Suprapubic skin (tissue), 4 donors: ENCODE results near the gene CD44. TPM values are rescaled to one million over a fixed set of nuclear protein-coding genes. Genes with fewer than 3 reads are reported as not detected.
A peak's percentile ranks its signal among the peaks of the same experiment; 100 is the strongest.

Source experiments
- DNase-seq, 2 donors: peaks; one replicate each; pipeline ENCODE4 v3.0.0-alpha.2; 2019; ENCODE audit warnings: low spot score in 2 of 2
- H3K27ac ChIP-seq: fragments of 200-600 bp; sonication (generic); one replicate; pipeline ENCODE4 v1.5.1; 2019
- H3K27me3 ChIP-seq: fragments of 200-600 bp; sonication (generic); one replicate; pipeline ENCODE4 v1.5.1; 2019
- H3K36me3 ChIP-seq: fragments of 200-600 bp; sonication (generic); one replicate; pipeline ENCODE4 v1.5.1; 2019
- H3K4me1 ChIP-seq: fragments of 200-600 bp; sonication (generic); one replicate; pipeline ENCODE4 v1.5.1; 2019
- H3K4me3 ChIP-seq: fragments of 200-600 bp; sonication (generic); one replicate; pipeline ENCODE4 v1.5.1; 2019; ENCODE audit warnings: mild to moderate bottlenecking
- H3K9me3 ChIP-seq: fragments of 200-600 bp; sonication (generic); one replicate; pipeline ENCODE4 v1.5.1; 2019
- EP300 ChIP-seq: sonication (generic); formaldehyde crosslinking; IDR thresholded peaks from one replicate; pipeline ENCODE4 v1.6.1; 2017; ENCODE audit warnings: antibody characterized with exemption
- POLR2A ChIP-seq, 2 donors: fragments of 450-650 bp; IDR thresholded peaks; one replicate each; pipeline ENCODE4 v1.6.1; 2017; ENCODE audit warnings: antibody characterized with exemption in 2 of 2, mild to moderate bottlenecking in 2 of 2, moderate library complexity in 2 of 2
- POLR2AphosphoS5 ChIP-seq, 3 donors: sonication (generic); formaldehyde crosslinking; IDR thresholded peaks; one replicate each; pipeline ENCODE4 v1.6.1; 2017; ENCODE audit warnings: antibody characterized with exemption in 3 of 3
- WGBS: methylation state at CpG from one replicate; pipeline ENCODE4 v1.1.5; 2018; 5-methylcytosine and 5-hydroxymethylcytosine counted together
- total RNA-seq, 4 donors: library from RNA; depleted of rRNA; stranded (reverse); fragments of >200 nt; gene quantifications; one replicate each; pipeline ENCODE4 v1.1.0, GENCODE V29; 2016
- TF ChIP-seq, protein P1 (sequence below), 2 donors: fragments of 200-600 bp in 1 of 2; fragments of 450-650 bp in 1 of 2; sonication (generic) in 1 of 2; IDR thresholded peaks; one replicate each; pipeline ENCODE4 v1.5.1; 2016 to 2019; ENCODE audit warnings: antibody characterized with exemption in 2 of 2, mild to moderate bottlenecking in 1 of 2, moderate library complexity in 1 of 2

Gene CD44
- total RNA-seq, 4 donors from 2014 or later: 1,361 to 2,207 (median 1,502) TPM

GRCh38 chr11:35143297-35144135 is 4.5 kb downstream of the CD44 start:
- TF ChIP-seq, protein P1, sequence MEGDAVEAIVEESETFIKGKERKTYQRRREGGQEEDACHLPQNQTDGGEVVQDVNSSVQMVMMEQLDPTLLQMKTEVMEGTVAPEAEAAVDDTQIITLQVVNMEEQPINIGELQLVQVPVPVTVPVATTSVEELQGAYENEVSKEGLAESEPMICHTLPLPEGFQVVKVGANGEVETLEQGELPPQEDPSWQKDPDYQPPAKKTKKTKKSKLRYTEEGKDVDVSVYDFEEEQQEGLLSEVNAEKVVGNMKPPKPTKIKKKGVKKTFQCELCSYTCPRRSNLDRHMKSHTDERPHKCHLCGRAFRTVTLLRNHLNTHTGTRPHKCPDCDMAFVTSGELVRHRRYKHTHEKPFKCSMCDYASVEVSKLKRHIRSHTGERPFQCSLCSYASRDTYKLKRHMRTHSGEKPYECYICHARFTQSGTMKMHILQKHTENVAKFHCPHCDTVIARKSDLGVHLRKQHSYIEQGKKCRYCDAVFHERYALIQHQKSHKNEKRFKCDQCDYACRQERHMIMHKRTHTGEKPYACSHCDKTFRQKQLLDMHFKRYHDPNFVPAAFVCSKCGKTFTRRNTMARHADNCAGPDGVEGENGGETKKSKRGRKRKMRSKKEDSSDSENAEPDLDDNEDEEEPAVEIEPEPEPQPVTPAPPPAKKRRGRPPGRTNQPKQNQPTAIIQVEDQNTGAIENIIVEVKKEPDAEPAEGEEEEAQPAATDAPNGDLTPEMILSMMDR (IDR thresholded peaks at IDR 0.05): no peak
- TF ChIP-seq POLR2AphosphoS5 (IDR thresholded peaks at IDR 0.05): no peak
- TF ChIP-seq EP300: no peak
- TF ChIP-seq POLR2A (IDR thresholded peaks at IDR 0.05): no peak
- 45% methylated on average over 6 of the region's 8 CpGs for WGBS
- H3K27ac ChIP-seq: peak overlapping the region; percentile 99
- peak overlapping the region; percentile 93 for H3K4me3 ChIP-seq
- no peaks in the 10 kb centered on the region for H3K9me3 ChIP-seq
- H3K4me1 ChIP-seq: peaks cover 84% of the 10 kb centered on the region
- no peaks in the 10 kb centered on the region for H3K27me3 ChIP-seq
- no peaks in the 10 kb centered on the region for H3K36me3 ChIP-seq
- no peak for DNase-seq

DNA sequence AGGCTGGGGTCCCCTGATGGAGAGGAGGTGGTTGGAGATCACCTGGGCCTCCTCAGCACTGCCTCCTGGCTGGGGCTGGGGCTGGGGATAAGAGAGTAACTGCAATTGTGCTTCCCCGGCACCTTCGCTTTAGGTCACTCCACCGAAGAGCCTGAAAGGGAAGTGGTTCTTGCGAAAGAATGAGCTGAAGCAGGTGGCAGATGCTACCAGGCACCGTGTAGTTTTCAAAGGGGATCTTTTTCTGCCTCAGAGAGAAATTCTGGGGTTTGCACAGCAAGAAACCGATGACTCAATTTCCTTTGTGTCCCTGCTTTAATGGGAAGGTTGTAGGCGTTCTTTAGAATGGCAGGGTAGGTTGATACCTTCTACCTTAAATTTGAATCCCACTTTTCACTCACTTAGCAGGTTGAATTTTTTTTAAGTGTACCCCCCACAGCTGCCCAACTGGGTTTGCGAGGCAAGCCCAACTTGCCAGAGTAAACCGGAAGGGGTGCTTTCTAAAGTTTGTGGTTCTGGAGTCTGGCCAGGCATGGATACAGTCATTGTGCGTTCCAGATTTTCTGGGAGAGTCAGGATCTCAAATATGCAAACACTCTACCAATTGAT is 5.3 kb downstream of the CD44 start:
- H3K27ac ChIP-seq: peak overlapping the region; percentile 99
- WGBS: 11% methylated on average over 10 of the region's 10 CpGs
- TF ChIP-seq POLR2AphosphoS5 (IDR thresholded peaks at IDR 0.05) (no peak), POLR2A (IDR thresholded peaks at IDR 0.05) (no peak), EP300 (no peak)
- TF ChIP-seq, protein P1 (IDR thresholded peaks at IDR 0.05): no peak
- H3K9me3 ChIP-seq: no peaks in the 10 kb centered on the region
- H3K27me3 ChIP-seq: no peaks in the 10 kb centered on the region
- peaks cover 83% of the 10 kb centered on the region for H3K4me1 ChIP-seq
- peak overlapping the region; percentile 93 for H3K4me3 ChIP-seq
- H3K36me3 ChIP-seq: no peaks in the 10 kb centered on the region
- DNase-seq: peak in 1 of 2 donors; percentile 69

GRCh38 chr11:35144806-35145205 is 5.8 kb downstream of the CD44 start:
- peak overlapping the region; percentile 99 for H3K27ac ChIP-seq
- no peaks in the 10 kb centered on the region for H3K27me3 ChIP-seq
- H3K36me3 ChIP-seq: no peaks in the 10 kb centered on the region
- H3K4me1 ChIP-seq: peaks cover 89% of the 10 kb centered on the region
- no peak for DNase-seq
- WGBS: 21% methylated on average over 1 of the region's 1 CpG
- peak overlapping the region; percentile 93 for H3K4me3 ChIP-seq
- no peaks in the 10 kb centered on the region for H3K9me3 ChIP-seq
- TF ChIP-seq, protein P1 (IDR thresholded peaks at IDR 0.05): no peak
- no peak for TF ChIP-seq POLR2A (IDR thresholded peaks at IDR 0.05)
- TF ChIP-seq POLR2AphosphoS5 (IDR thresholded peaks at IDR 0.05): no peak
- TF ChIP-seq EP300: no peak

- Histone ChIP-seq H3K36me3 (no peaks in the 10 kb centered on the region), H3K4me3 (peak overlapping the region; percentile 93), H3K27ac (peak overlapping the region; percentile 99), H3K4me1 (peaks cover 91% of the 10 kb centered on the region), H3K9me3 (no peaks in the 10 kb centered on the region), H3K27me3 (no peaks in the 10 kb centered on the region)
- DNase-seq: peak in 1 of 2 donors; percentile 78
- 88% methylated on average over 1 of the region's 2 CpGs for WGBS
- TF ChIP-seq POLR2AphosphoS5 (IDR thresholded peaks at IDR 0.05) (no peak), EP300 (no peak), POLR2A (IDR thresholded peaks at IDR 0.05) (no peak)
- TF ChIP-seq, protein P1 (IDR thresholded peaks at IDR 0.05): no peak
Measured at GRCh38 chr11:35145271-35145670, 6.3 kb downstream of the CD44 start.

GRCh38 chr11:35146074-35146521 is 7.1 kb downstream of the CD44 start:
- no peak for DNase-seq
- 57% methylated on average over 7 of the region's 7 CpGs for WGBS
- Histone ChIP-seq H3K4me1 (peaks cover 91% of the 10 kb centered on the region), H3K9me3 (no peaks in the 10 kb centered on the region), H3K27ac (peak overlapping the region; percentile 99), H3K36me3 (no peaks in the 10 kb centered on the region), H3K4me3 (no peak overlapping the region), H3K27me3 (no peaks in the 10 kb centered on the region)
- TF ChIP-seq, protein P1 (IDR thresholded peaks at IDR 0.05): no peak
- TF ChIP-seq POLR2A (IDR thresholded peaks at IDR 0.05): no peak
- no peak for TF ChIP-seq EP300
- no peak for TF ChIP-seq POLR2AphosphoS5 (IDR thresholded peaks at IDR 0.05)
